HG02588 (cell line): Measurements from ENCODE around the gene ELMOD3.
A peak's percentile ranks its signal among the peaks of the same experiment; 100 is the strongest.
"Not testable (repeated sequence)": the region's sequence is repeated elsewhere in the genome, so short reads cannot be mapped to it uniquely, and the experiment has no call there.

Source experiments
- ATAC-seq: cut with Tn5 transposase; IDR thresholded peaks from one replicate; pipeline ENCODE4 v1.9.1; 2021; ENCODE audit warnings: mild to moderate bottlenecking, moderate library complexity; ENCODE audit not compliant: unreplicated experiment

The ELMOD3 gene

DNA sequence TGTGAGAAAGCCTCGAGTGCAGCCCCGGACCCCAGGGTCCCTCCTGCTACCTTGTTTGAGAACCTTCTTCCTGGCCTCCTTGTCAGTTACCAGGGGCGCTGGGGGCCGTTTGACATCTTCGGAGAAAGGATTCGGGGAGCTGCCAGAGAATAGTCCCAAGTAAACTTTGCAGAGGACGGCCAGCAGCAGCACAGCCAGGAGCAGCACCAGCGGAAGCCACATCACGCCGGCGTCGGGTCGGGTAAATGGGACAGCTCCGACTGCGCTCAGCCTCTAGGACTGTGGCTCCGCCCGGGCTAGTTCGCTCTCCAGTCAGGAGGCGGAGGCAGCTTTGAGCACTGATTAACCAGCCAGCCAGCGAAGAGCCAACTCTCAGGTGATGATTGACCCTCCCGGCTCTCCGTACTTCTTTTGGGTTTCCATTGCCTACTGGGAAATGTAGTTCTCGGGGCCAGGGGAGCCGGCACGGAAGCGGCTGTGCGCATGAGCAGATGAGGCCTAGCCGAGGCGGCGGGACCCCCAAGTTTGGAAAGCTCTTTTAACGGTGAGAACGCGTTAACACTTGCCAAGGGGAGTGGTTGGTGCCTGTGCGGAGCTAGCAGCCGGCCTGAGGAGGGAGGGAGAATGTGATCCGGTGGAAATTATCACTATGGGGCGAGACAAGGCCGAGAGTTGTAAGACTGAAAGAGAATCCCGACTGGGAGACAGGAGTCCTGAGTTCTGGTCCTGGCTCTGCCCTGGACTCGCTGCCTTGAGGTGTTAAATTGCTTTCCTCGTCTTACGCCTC, at the start of gene ELMOD3, which contains the start of gene RETSAT:
ELMOD3 (plus strand) TSS at position 484 of the 787 bp plus-strand sequence. CDS start 2,430 bp downstream, outside the sequence.
RETSAT (minus strand) TSS at position 243 of the 787 bp plus-strand sequence; CDS start at position 222, 21 bp downstream.
- ATAC-seq = peak; percentile 98

DNA sequence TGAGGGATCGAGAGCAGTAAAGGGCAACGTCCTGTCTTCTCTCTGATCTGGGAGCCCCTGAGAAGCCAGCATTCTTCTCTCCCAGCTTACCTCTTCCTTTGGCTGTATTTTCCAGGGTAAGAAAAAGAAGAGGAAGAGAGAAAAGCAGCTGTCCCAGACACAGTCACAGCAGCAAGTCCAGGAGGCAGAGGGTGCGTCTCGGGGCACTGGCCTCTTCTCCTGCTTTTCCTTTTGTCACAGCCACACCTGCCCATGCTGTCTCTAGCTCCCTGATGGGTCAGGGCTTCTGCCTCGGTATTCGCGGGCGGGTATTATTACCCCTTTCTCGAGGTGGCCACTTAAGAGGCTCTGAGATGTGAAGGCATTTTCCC, 47.1 kb upstream of the ELMOD3 start:
- no peak for ATAC-seq

DNA sequence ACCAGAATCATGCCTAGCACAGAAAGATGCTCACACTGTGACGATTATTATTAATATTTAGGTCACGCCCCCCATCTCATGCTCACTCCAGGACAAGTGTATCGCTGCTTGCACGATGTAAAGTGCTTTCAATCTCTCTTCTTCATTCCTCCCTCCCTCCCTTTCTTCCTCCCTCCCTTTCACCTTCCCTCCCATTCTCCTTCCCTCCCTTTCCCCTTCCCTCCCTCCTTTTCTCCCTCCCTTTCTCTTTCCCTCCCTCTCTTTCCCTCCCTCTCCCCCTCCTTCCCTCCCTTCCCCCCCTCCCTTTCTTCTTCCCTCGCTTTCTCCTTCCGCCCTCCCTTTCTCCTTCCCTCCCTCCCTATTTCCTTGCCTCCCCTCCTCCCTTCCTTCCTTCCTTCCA, 46.4 kb upstream of the ELMOD3 start:
- ATAC-seq = no peak

DNA sequence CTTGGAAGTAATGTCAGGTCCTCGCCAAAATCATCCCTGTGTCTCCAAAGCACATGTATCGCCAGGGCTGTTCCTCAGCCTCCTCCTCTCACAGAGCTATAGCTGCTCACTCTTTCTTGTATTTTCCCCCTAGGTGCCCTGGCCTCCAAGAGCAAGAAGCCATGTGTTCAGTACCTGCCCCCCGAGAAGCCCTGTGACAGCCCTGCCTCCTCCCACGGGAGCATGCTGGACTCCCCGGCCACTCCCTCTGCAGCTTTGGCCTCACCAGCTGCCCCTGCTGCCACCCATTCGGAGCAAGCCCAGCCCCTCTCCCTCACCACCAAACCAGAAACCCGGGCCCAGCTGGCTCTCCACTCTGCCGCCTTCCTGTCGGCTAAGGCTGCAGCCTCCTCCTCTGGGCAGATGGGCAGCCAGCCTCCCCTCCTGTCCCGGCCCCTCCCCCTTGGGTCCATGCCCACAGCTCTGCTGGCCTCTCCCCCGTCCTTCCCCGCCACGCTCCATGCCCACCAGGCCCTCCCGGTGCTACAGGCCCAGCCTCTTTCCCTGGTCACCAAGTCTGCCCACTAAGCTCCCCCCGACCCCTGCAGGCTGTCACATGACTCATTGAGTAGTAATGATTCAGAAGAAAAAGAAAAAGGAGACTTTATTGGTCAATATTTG, 45.5 kb upstream of the ELMOD3 start:
- ATAC-seq = no peak

DNA sequence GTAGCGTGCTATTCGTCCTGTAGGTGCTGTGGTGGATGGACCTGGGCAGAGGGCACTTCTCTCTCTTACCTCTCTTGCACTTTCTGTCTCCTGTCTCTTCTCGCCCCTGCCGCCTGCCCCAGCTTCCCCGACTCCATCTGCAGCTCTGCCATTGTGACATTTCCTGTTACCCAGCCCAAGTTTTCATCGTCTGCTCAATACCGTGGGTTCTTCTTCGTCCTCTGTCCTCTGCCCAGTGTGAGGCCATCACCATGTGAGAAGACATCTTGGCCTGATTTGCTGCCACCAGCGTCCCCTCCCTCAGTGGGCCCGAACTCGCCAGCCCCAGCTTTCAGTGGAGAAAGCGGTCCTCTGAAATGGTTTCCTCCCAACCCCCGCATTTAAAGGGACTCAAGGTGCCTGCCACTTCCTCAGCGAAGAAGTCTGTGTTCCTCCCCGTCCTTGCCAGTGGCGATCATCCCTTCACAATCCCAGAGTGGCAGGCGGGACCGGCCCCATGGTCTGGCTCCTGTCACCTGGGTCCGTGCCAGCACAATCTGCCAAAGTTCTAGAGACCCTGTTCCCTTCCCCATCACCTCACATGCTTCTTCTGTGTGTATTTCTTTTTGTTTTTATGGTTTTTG, 44.8 kb upstream of the ELMOD3 start:
- peak; percentile 5 for ATAC-seq

DNA sequence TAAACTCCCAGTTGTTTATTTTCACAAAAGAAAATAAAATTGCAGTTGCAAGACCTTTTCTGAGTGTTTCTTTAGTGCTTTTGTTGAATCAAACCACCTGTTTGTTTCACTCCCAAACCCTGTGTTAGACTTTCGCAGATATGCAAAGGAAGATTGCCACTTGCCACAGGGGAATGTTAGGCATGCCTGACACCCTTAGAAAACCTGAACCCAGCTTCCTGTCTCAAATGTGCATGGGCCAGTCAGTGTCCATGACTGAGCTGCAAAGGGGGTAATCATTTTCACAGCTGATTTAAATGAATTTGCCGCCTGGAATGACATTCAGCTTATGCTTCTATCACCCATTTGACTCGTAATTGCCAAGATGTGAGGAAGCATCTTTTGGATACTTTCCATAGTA, 44.2 kb upstream of the ELMOD3 start:
- ATAC-seq = peak; percentile 75

DNA sequence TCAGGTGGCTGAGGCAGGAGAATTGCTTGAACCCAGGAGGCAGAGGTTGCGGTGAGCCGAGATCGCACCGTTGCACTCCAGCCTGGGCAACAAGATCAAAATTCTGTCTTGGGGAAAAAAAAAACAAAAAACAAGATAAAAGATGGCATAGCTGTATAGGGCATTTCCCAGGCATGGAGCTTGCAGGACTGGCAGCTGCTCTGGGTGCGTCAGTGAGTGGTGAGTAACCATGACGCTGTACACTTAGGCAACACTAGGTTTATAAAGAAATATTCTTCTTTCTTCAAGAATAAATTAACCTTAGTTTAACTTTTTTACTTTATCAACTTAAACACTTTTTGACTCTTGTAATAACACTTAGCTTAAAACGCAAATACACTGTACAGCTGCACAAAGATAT, 42.2 kb upstream of the ELMOD3 start:
- no peak for ATAC-seq

DNA sequence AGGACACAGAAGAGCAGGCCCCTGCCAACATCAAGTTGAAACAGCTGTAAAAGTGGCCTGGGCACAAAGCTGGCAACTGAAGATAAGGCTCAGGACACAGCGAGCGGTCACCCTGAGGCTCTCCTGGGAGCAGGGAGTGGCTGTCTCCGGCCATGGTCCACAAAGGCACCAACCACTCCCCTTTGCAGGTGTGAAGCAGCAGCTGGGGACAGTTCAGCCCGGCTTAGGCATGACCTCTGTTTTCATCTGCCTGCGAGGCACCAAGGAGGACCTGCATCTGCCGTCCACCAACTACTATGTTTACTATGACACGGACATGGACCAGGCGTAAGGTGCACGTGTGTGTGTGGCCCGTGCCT, 39.7 kb upstream of the ELMOD3 start:
- no peak for ATAC-seq

DNA sequence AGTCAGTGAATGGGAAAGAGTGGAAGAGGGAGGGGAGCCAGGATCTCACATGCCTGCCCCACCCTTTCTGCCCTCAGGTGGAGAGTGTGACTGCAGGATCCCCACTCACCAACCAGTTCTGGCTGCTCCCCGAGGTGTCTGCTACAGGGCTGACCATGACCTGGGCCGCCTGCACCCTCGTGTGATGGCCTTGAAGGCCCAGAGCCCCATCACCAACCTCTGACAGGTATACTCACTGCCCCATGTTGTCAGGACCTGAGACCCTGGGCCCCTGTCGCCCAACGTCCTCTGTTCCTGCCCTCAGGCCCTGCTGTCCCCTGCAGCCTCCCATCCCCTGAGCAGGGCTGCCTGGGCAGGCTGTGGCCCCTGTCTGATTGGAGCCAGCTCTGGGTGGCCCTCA, 38.6 kb upstream of the ELMOD3 start:
- not testable (repeated sequence) for ATAC-seq

DNA sequence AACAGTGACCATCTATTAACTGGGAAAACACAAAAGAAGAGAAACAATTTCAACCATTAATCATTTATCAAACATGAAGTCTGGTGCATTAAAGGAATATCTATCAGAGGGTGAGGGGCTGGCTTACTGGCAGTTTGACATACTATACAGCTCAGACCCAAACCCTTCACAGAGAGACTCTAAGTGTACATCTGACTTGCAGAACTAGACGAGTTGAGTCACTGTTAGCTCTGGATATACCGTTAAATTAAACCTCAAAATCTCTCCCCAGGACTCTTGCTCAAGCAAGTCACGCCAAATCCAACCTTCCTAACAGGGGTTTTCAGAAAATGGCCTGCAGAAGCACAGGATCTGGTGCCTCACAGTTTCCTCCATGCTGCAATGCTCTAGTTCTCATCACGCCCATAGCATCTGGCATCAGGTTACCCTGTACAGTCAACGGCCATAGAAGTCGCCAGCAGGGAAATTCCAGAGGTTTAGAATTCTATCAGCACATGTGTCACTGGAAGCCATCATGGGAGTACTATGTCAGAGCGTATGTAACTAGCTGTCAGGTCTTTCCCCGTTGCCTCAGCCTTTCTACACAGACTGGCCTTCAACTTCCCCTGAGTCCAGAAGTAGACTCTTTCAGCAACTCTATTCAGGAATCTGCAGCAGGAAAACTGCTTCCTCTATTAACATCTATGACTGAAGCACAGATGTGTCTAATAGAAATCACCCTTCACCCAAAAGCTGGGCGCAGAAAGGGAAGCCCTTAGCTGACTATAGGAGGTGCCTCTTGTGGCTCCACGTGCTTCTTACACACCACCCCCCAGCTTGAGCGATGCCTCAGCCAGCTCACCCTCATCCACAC, 36.1 kb upstream of the ELMOD3 start:
- peak; percentile 61 for ATAC-seq

DNA sequence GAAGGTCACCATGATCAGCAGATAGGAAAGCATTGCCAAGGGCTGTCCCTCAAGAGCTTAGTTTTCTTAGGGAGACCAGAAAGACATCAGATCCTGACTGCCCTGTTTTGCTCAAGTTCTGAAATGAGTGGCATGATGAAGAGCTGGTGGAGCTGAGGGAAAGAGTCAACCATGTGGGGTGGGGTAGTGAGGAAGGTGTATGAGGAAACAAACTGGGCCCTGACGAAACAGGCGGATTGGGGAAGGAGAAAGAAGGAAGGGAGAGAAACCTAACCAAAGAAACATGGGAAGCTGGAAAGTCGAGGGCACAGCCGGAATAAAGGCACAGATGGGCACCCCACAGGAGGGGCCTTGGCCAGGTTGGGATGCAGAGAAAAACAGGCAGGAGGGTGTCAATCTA, 34.8 kb upstream of the ELMOD3 start:
- ATAC-seq = no peak

DNA sequence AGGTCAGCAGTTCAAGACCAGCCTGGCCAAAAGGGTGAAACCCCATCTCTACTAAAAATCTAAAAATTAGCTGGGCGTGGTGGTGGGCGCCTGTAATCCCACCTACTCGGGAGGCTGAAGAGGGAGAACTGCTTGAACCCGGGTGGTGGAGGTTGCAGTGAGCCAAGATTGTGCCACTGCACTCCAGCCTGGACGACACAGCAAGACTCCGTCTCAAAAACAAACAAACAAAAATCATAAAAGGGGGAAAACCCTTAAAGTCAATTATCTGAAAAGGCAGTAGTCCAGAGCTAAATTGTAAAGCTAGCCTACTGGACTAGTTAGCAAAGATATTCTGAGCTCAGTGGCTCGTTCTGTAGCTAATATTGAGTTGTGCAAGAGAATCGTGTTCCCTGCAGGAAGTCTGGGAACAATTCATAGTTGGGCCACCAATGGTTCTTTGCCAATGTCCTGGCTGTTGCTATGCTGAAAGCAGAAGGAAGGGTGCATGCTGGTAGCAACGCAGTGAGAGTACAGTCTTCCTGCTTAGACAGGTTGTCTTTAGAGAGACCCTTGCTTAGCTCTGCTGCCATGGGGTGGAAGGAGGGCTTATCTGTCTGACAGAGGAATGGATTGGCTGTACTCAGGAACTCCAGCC, 31.1 kb upstream of the ELMOD3 start:
- ATAC-seq = no peak

DNA sequence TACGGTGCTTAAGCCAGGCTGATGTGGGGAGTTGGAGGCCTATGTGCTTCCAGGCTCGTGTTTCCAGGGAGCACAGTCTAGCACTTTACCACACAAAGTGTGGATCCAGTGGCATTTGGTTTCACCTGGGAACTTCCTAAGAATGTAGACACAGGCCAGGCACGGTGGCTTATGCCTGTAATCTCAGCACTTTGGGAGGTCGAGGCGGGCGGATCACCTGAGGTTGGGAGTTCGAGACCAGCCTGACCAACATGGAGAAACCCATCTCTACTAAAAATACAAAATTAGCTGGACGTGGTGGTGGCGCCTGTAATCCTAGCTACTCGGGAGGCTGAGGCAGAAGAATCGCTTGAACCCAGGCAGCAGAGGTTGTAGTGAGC, 30.6 kb upstream of the ELMOD3 start:
- ATAC-seq = not testable (repeated sequence)

DNA sequence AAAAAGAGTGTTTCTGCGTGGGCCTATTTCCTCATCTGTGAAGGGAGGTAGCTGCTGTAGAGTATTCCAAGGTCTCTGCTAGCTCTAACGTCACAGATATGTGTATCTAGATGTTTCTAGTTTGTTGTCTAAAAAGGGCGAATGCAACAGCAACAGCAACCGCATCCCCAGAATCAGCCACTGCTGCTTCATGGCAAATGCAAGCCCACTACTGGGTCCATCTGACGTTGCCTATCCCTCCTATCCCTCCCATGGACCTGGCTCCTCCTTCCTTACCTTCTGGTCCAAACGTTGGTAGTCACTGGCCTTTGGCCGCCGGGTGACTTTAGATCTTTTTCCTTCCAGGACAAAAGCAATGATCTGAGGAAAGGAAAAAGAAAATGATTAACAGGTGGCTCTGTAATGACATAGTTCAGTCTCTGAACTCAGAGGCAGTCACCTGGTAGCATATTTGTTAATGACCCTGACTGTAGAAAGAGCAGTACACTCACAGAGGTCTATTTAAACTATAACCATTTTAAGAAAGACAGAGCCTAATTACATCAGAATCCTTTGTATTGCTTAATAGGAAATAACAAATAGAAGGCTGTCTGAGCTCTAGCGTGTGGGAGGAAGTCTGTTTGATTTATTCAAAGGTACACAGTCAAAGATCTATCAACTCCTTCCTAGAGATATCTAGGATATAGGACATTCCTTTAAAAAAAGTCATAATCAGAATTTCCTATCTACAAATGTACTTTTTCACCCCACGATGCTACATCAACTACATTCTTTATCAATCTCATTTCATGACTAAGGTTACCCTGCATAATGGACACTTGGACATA, 29.7 kb upstream of the ELMOD3 start:
- no peak for ATAC-seq

DNA sequence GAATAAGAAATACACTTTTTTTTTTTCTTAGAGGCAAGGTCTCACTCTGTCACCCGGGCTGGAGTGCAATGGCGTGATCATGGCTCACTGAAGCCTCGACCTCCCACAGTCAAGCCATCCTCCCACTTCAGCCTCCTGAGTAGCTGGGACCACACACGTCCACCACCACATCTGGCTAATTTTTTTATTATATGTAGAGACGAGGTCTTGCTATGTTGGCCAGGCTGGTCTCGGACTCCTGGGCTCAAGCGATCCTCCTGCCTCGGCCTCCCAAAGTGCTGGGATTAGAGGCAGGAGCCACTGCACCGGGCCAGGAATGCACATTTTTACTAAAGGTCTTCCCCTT, 29.1 kb upstream of the ELMOD3 start:
- no peak for ATAC-seq

DNA sequence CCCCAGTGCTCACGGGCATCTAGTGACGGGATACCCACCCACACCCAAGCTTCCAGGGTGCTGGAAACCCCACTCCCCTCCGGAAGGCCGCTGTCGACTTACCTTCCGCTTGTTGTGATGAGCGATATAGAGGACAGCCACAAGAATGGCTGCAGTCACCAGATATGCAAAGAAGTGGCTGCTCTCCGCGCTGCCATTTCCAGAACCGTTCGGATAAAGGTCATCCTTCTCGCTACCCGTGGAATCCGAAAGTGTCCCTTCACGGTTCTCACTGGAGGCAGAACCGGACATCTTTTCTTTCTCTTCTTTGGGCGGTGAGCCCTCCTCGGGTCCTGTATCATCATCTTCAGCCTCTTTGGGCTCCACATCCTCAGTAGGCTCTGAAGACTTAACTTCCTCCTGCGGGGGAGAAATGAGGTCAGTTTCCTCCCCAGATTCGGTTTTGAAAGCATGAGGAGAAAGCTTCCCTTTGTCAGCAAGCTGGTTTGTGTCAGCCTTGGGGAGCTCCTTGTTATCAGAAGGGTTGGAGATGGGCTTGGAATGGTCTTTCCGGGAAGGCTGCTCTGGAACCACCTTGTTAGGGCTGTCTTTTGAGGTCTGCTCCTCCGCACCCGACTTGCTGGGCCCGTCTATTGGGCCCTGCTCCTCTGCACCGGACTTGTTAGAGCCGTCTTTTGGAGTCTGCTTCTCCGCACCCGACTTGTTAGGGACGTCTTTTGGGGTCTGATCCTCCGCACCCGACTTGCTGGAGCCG, 28.0 kb upstream of the ELMOD3 start:
- peak; percentile 30 for ATAC-seq

DNA sequence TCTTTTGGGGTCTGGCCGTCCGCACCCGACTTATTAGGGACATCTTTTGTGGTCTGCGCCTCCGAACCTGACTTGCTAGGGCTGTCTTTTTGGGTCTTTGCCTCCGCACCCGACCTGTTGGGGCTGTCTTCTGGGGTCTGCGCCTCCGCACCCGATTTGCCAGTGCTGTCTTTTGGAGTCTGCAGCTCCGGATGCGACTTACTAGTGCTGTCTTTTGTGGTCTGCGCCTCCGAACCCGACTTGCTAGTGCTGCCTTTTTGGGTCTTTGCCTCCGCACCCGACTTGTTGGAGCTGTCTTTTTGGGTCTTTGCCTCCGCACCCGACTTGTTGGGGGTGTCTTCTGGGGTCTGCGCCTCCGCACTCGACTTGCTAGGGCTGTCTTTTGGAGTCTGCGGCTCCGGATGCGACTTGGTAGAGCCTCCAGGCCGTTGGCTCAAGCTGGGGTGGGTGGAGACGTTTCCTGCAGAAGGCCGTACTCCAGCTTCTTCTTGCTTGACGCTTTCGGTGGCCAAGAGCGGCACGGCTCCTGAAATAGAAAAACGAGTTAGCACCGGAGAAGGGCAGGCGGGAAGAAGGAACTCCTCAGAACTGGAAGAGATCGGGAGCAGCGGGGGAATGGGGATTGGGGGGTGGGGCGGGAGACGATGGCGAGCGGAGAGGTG, 27.3 kb upstream of the ELMOD3 start:
- ATAC-seq = peak; percentile 29

DNA sequence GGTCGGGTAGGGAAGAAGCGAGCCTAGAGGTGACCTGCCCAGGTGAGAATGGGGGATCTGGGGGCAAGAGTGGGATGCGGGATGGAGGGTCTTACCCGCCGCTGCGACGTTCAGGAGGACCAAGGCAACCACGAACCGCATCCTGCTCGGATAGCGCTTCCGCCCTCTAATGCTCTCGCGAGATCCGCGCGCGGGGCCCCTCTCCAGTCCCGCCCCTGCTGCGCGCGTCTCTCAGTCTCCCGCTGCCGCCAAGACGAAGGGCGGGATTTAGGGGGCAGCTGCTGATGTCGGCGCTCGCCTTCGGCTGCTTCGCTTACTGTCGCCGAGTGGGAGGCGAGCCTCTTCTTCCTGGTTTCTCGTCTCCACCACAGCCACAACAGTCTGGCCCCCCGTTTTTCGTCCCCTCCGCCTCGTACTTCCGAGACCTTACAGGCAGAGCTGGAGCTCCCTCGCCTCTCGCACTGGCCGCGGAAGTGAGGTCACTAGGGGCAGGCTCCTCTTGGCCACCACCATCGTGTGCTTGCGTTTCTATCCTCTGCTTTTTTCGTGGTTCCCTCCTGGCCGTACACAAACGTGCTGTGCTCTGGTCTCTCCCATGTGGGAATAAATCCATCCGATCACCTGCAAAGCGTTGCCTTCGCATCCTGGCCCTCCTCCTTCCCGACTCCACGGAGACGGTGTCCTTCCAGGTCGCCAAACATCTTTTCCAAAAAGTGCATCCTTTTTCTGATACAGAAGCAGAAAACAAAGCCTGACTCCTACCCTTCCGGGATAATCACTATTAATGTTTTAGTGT, 26.5 kb upstream of the ELMOD3 start, which contains the start of gene TGOLN2:
TGOLN2 (minus strand) TSS at position 168 of the 796 bp plus-strand sequence; CDS start at position 141, 27 bp downstream.
- ATAC-seq = peak; percentile 87
